HCT116 (cell line): ENCODE data around the gene CCDC121. TPM values are rescaled to one million over a fixed set of nuclear protein-coding genes. Genes with fewer than 3 reads are reported as not detected.

ENCODE experiments used
- ATAC-seq: fragments of 200-7000 bp; cut with Tn5 transposase; 2 replicates; pipeline ENCODE4 v1.9.1; 2020; ENCODE audit warnings: mild to moderate bottlenecking, moderate library complexity
- BruUV-seq: library from RNA; stranded (reverse); fragments of 400-500 nt; replicated peaks from 2 replicates; lab custom pipeline; 2021; lab: Mats Ljungman, UMichigan
- CTCF ChIA-PET: fragments of 300-600 bp; sonication (Branson Sonifier 250); formaldehyde crosslinking; loops from one replicate; lab custom pipeline; 2021; ENCODE audit warnings: antibody characterized with exemption; lab: Charles Lee
- POLR2A ChIA-PET: fragments of 300-600, 350-600 bp; sonication (Branson Sonifier 250); formaldehyde crosslinking; loops from one replicate; lab custom pipeline; 2021; ENCODE audit warnings: antibody characterized with exemption; lab: Charles Lee
- RAD21 ChIA-PET, 2 experiments: fragments of 300-600 bp; sonication (Branson Sonifier 250); formaldehyde crosslinking; loops; one replicate each; lab custom pipeline; 2023; ENCODE audit warnings: low total read pairs in 2 of 2; ENCODE audit not compliant: uncharacterized antibody in 2 of 2, unreplicated experiment in 2 of 2, low non-redundant PET in 1 of 2; lab: Charles Lee
- DNase-seq: peaks from one replicate; pipeline ENCODE4 v3.0.0-alpha.2; 2010; ENCODE audit warnings: low read depth, low spot score
- H2AFZ ChIP-seq: fragments of 200-600 bp; shearing (Covaris generic), sonication (generic); 2 replicates; pipeline ENCODE4 v1.6.1; 2017; ENCODE audit warnings: low read depth, mixed run types, mixed read lengths, antibody characterized with exemption, low read length; ENCODE audit not compliant: poor library complexity, severe bottlenecking
- H3K27ac ChIP-seq: 2 replicates; pipeline ENCODE4 v1.5.1; 2012; ENCODE audit warnings: low read depth, low read length
- H3K27me3 ChIP-seq: fragments of 200-600 bp; sonication (generic); 2 replicates; pipeline ENCODE4 v1.6.1; 2016; ENCODE audit warnings: mixed run types, low read length, mixed read lengths; ENCODE audit not compliant: insufficient read depth
- H3K36me3 ChIP-seq, 2 experiments: fragments of 200-500 bp in 1 of 2; fragments of 200-600 bp in 1 of 2; sonication (Bioruptor generic) in 1 of 2; sonication (generic) in 1 of 2; 2 replicates each; pipeline versions ENCODE4 v1.5.1 to v1.6.1; 2014 to 2016; ENCODE audit warnings: low read length in 2 of 2, inconsistent platforms in 1 of 2, mixed read lengths in 1 of 2, mixed run types in 1 of 2; ENCODE audit not compliant: insufficient read depth in 2 of 2, control insufficient read depth in 1 of 2
- H3K4me1 ChIP-seq, 2 experiments: fragments of 200-600 bp in 1 of 2; sonication (generic) in 1 of 2; 2 replicates each; pipeline versions ENCODE4 v1.5.1 to v1.6.1; 2012 to 2017; ENCODE audit warnings: low read length in 2 of 2, inconsistent platforms in 1 of 2, mild to moderate bottlenecking in 1 of 2, mixed read lengths in 1 of 2, mixed run types in 1 of 2, moderate library complexity in 1 of 2; ENCODE audit not compliant: insufficient read depth in 2 of 2, control insufficient read depth in 1 of 2
- H3K4me2 ChIP-seq: fragments of 200-600 bp; sonication (generic); 2 replicates; pipeline ENCODE4 v1.6.1; 2017; ENCODE audit warnings: mixed run types, low read length, mixed read lengths
- H3K4me3 ChIP-seq, 2 experiments: fragments of 200-600 bp in 1 of 2; sonication (generic) in 1 of 2; replicated peaks in 1 of 2; 2 replicates each; pipeline ENCODE4 v1.5.1; 2011 to 2016; ENCODE audit warnings: low read length in 2 of 2, control low read depth in 1 of 2, low read depth in 1 of 2, mild to moderate bottlenecking in 1 of 2, mixed read lengths in 1 of 2, mixed run types in 1 of 2
- H3K79me2 ChIP-seq: fragments of 200-600 bp; sonication (generic); 2 replicates; pipeline ENCODE4 v1.6.1; 2017; ENCODE audit warnings: mild to moderate bottlenecking, mixed run types, low read length, moderate library complexity, mixed read lengths; ENCODE audit not compliant: insufficient read depth
- H3K9ac ChIP-seq: fragments of 200-600 bp; sonication (generic); 2 replicates; pipeline ENCODE4 v1.6.1; 2016; ENCODE audit warnings: low read length, mixed read lengths
- H3K9me2 ChIP-seq: fragments of 200-600 bp; sonication (generic), shearing (Covaris generic); 2 replicates; pipeline ENCODE4 v1.6.1; 2017; ENCODE audit warnings: mixed run types, mild to moderate bottlenecking, moderate library complexity; ENCODE audit not compliant: insufficient read depth
- H3K9me3 ChIP-seq, 2 experiments: fragments of 200-500 bp in 1 of 2; fragments of 200-600 bp in 1 of 2; sonication (Bioruptor generic) in 1 of 2; sonication (generic) in 1 of 2; 2 replicates each; pipeline ENCODE4 v1.6.1; 2014 to 2017; ENCODE audit warnings: low read length in 2 of 2, mixed read lengths in 2 of 2, inconsistent platforms in 1 of 2, low read depth in 1 of 2, mild to moderate bottlenecking in 1 of 2, mixed run types in 1 of 2, moderate library complexity in 1 of 2; ENCODE audit not compliant: control insufficient read depth in 1 of 2, insufficient read depth in 1 of 2
- H4K20me1 ChIP-seq: fragments of 200-600 bp; sonication (generic), shearing (Covaris generic); 2 replicates; pipeline ENCODE4 v1.6.1; 2017; ENCODE audit warnings: mixed run types, mild to moderate bottlenecking, moderate library complexity; ENCODE audit not compliant: insufficient read depth
- ATF3 ChIP-seq: IDR thresholded peaks from 2 replicates; pipeline ENCODE4 v1.6.1; 2012
- CBX3 ChIP-seq: IDR thresholded peaks from 2 replicates; pipeline ENCODE4 v1.6.1; 2012; ENCODE audit warnings: low read depth
- EGR1 ChIP-seq: IDR thresholded peaks from 2 replicates; pipeline ENCODE4 v1.6.1; 2012; ENCODE audit warnings: low read depth
- EZH2 ChIP-seq: fragments of 200-600 bp; sonication (generic); IDR thresholded peaks from 2 replicates; pipeline ENCODE4 v1.6.1; 2017; ENCODE audit warnings: antibody characterized with exemption, mixed run types
- EZH2phosphoT487 ChIP-seq: fragments of 200-600 bp; IDR thresholded peaks from 2 replicates; pipeline ENCODE4 v1.6.1; 2018; ENCODE audit warnings: antibody characterized with exemption, borderline replicate concordance
- RAD21 ChIP-seq: IDR thresholded peaks from 2 replicates; pipeline ENCODE4 v1.6.1; 2012; ENCODE audit warnings: low read depth, mild to moderate bottlenecking
- SIN3A ChIP-seq: IDR thresholded peaks from 2 replicates; pipeline ENCODE4 v1.6.1; 2012; ENCODE audit warnings: low read depth
- SP1 ChIP-seq: IDR thresholded peaks from 2 replicates; pipeline ENCODE4 v1.6.1; 2012; ENCODE audit warnings: low read depth
- SRF ChIP-seq: IDR thresholded peaks from 2 replicates; pipeline ENCODE4 v1.6.1; 2012; ENCODE audit warnings: low read depth
- TCF7L2 ChIP-seq: IDR thresholded peaks from 2 replicates; pipeline ENCODE4 v1.7.0; 2011; ENCODE audit warnings: borderline replicate concordance, inconsistent platforms; ENCODE audit not compliant: insufficient read depth, insufficient read length; ENCODE audit errors: extremely low read depth
- YY1 ChIP-seq: IDR thresholded peaks from 2 replicates; pipeline ENCODE4 v1.6.1; 2011; ENCODE audit warnings: low read length, low read depth, moderate library complexity, mild to moderate bottlenecking; ENCODE audit not compliant: insufficient replicate concordance; ENCODE audit errors: extremely low read depth
- ZBTB33 ChIP-seq: IDR thresholded peaks from 2 replicates; pipeline ENCODE4 v1.6.1; 2011; ENCODE audit warnings: mild to moderate bottlenecking, low read length, moderate library complexity; ENCODE audit not compliant: insufficient replicate concordance; ENCODE audit errors: extremely low read depth
- ZFX ChIP-seq: fragments of 450-650 bp; IDR thresholded peaks from 2 replicates; pipeline ENCODE4 v1.6.1; 2017
- ZNF274 ChIP-seq: fragments of 200-500 bp; sonication (Bioruptor generic); IDR thresholded peaks from 2 replicates; pipeline ENCODE4 v1.6.1; 2014; ENCODE audit warnings: mild to moderate bottlenecking, low read depth, low read length, inconsistent platforms
- intact Hi-C: fragments of 100-400 bp; cut with micrococcal nuclease; formaldehyde crosslinking; loops from 2 replicates; pipeline ENCODE4 v1.10.0; 2022
- total RNA-seq: library from RNA; stranded (reverse); gene quantifications from one replicate; pipeline ENCODE4 v1.2.1, GENCODE V29; 2021; ENCODE audit not compliant: unreplicated experiment

CCDC121 gene
- total RNA-seq, 1 experiment from 2014 or later: 2.1 TPM

GRCh38 chr2:27661371-27661770 is 32.6 kb upstream of the CCDC121 start (continued):
- TF ChIP-seq ZNF274 (no peak), SIN3A (no peak)

GRCh38 chr2:27655155-27655951 is 26.5 kb upstream of the CCDC121 start:
- Histone ChIP-seq H4K20me1 (no peaks in the 10 kb centered on the region), H3K9me3 (no peaks in the 10 kb centered on the region), H3K4me1 (peaks cover 0 to 8% of the 10 kb centered on the region in 2 experiments; a peak in 1 of 4 replicates), H3K79me2 (0 out of 2 replicates have a peak, but pooled peaks cover 11% of the 10 kb centered on the region), H3K36me3 (peaks cover 28 to 29% of the 10 kb centered on the region in 2 experiments), H3K27me3 (no peaks in the 10 kb centered on the region), H3K27ac (no peak overlapping the region), H3K4me3 (no peak overlapping the region), H3K9me2 (no peaks in the 10 kb centered on the region), H3K9ac (no peak overlapping the region), H2AFZ (no peak overlapping the region), H3K4me2 (no peak overlapping the region)
- no TSS peak for BruUV-seq
- RAD21 ChIA-PET: no interaction called here
- POLR2A ChIA-PET: interaction anchor here (0.8 kb wide), 1 partner anchor 8 kb away, joined by 3 read pairs; the partner anchor contains the start of genes SLC4A1AP and SUPT7L
- intact Hi-C loops: no loop called here
- CTCF ChIA-PET: interaction anchor here (0.6 kb wide), 1 partner anchor 13 kb away, joined by 3 read pairs; no protein-coding TSS in a partner anchor
- TF ChIP-seq ZFX (no peak), CBX3 (no peak), EGR1 (no peak), ZNF274 (no peak)
- ATAC-seq (no peak), DNase-seq (no peak)

- no peak for TF ChIP-seq ZBTB33
- TF ChIP-seq EZH2: no peak
- no peak for TF ChIP-seq SP1
- no peak for TF ChIP-seq TCF7L2
- TF ChIP-seq SRF: no peak
- TF ChIP-seq ZNF274: no peak
- TF ChIP-seq YY1: no peak
- no peak for TF ChIP-seq EZH2phosphoT487
- no peak for TF ChIP-seq RAD21
- TF ChIP-seq SIN3A: no peak
- no peak for TF ChIP-seq ATF3
- Histone ChIP-seq H3K9ac (no peak overlapping the region), H3K36me3 (peaks cover 25 to 27% of the 10 kb centered on the region in 2 experiments; a peak in 3 of 4 replicates), H2AFZ (no peak overlapping the region), H3K27me3 (no peaks in the 10 kb centered on the region), H3K27ac (no peak overlapping the region), H3K79me2 (no peaks in the 10 kb centered on the region), H3K4me3 (no peak overlapping the region), H4K20me1 (no peaks in the 10 kb centered on the region), H3K9me3 (no peaks in the 10 kb centered on the region), H3K4me1 (peaks cover 0 to 8% of the 10 kb centered on the region in 2 experiments; a peak in 1 of 4 replicates), H3K4me2 (no peak overlapping the region), H3K9me2 (no peaks in the 10 kb centered on the region)
- DNase-seq (no peak), ATAC-seq (no peak)
- ChIA-PET POLR2A (no interaction called here), CTCF (no interaction called here), RAD21 (no interaction called here)
- no TSS peak for BruUV-seq
- intact Hi-C loops: no loop called here
Measured at GRCh38 chr2:27653397-27653796, 24.6 kb upstream of the CCDC121 start.
